Stimulated activated CD4-positive, alpha-beta T cell treated with anti-CD3 and anti-CD28 coated beads, Interleukin-1b, Interleukin-23, amount 100 ng/mL, for 1 hour (primary cell): Measurements from ENCODE around the gene LILRA5.
"Not testable (repeated sequence)": the region's sequence is repeated elsewhere in the genome, so short reads cannot be mapped to it uniquely, and the experiment has no call there.

Experiments used
- DNase-seq, 2 donors: peaks; one replicate each; pipeline ENCODE4 v3.0.0-alpha.2; 2020; ENCODE audit warnings: low read depth in 2 of 2

LILRA5 gene

DNA sequence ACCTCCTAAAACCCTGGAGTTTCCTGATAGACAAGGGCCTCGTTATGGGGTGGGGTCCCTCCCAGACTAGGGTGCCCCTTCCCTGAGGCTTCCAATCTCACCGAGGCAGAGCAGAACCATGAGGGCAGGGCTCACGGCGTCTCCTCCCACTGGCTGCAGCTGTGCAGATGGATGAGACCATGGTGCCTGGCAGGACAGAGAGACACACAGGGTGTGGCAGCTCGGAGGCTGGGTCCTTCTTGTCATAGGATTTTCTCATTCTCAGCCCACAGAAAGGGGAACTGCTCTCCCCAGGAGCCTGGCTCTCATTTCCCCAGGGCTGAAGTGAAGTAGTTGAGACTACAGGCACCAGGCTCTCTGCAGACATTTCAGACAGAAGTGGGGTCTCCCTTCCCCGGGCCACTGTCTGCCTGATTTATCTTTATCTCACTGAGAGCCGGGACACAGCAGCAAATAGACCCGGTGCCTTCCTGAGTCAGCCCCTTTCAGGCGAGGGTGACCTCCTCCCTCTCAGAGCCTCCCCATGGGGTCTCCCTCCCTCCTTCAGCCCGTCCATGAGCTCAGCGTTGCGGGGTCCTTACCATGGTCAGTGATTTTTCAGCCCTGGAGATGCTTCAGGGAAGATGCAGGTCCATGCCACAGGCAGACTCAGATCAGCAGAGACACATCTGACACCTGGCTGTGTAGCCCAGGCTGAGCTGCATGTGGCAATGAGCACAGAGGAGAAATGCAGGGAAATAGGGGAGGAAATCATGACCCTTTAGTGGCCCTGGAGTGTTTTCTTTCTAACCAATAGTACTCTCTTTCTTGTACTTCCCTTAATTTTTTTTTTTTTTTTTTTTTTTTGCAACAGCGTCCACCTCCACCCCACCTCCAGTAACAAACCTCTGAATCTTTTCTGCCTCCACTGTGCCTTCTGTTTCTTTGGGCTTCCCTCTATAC lies at the start of gene LILRA5:
LILRA5 (minus strand) TSS at position 731 of the 942 bp plus-strand sequence; CDS start at position 584, 147 bp downstream.
- no peak for DNase-seq

DNA sequence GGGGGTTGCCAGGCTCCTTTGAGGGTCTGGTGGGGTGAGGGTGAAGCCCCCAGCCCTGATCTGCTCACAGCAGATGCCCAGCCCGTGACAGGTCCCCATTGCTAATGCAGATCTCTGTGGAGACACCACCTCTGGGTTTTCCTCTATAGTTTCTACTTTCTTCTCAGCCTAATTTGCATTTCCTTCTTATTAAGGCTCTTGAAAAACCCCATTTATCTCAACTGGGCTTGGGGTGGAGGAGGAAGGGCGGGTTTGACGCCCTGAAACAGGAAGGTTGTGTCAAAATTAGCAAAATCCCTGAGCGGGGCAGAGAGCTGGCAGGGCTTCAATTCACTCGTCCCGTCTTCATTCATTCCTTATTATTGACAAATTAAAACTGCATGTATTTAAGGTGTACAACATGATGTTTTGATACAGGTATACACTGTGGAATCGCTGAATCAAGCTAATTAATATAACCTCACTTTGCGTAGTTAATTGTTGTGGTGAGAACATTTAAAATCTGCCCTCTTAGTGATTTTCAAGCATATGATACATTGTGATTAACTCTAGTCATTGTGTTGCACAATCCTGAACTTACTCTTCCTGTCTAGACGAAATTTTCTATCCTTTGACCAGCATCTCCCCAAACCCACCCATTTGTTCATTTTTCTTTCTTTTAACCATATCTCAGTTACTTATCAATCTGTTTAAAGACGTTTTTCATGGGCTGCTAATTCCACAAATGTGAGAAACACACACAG lies 48.9 kb upstream of the LILRA5 start:
- DNase-seq, result not testable (repeated sequence)

DNA sequence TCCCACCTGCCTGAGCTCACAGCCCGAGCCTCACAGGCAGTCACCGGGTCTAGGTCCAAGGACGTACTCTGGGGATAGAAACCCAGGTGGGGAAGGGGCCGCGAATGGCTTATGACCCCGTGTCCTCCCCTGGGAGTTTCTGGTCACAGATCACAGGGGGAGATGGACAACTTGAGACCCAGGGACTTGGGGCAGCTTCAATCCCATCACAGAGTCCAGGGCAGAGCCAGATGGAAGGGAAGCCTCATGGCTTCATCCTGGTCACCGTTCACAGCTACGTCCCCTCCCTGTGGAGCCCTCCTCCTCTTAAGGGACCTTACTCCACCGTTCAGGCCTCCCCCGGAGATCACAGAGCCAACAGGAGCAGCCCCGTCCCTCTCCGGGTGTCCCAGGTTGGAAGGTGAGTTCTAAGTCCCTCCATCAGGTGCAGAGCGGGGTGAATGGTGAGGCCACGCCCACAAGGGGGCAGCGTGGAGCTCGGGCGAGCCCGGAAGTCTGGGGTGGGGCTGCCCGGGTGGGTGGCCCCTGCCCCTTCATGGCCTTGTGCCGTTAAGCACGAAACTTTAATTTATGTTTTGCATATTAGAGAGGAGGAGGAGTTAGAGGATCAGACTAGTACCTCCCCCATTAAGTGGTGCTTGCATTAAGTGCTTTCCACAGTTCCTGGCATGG lies 46.3 kb upstream of the LILRA5 start:
- DNase-seq, result peak; percentile 40 to 58

DNA sequence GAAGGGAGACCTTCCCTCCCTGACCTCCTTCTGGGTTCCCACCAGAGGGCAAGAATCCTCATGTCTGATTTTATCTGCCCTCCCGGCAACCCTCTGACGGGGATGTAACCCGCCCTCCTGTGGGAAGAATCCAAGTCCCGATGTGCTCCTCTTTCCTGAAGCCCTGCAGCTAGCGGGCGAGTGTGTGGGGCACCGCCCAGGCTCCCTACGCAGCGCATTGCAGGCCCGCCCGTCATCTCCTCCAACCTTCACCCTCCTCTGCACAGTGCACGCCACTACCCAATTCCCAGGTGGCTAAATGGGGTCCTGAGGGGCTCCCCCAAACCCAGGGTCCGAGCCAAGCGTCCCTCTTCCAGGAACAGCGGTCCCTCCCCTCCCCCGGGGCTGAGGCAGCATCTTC lies 44.4 kb upstream of the LILRA5 start:
- DNase-seq, result no peak

DNA sequence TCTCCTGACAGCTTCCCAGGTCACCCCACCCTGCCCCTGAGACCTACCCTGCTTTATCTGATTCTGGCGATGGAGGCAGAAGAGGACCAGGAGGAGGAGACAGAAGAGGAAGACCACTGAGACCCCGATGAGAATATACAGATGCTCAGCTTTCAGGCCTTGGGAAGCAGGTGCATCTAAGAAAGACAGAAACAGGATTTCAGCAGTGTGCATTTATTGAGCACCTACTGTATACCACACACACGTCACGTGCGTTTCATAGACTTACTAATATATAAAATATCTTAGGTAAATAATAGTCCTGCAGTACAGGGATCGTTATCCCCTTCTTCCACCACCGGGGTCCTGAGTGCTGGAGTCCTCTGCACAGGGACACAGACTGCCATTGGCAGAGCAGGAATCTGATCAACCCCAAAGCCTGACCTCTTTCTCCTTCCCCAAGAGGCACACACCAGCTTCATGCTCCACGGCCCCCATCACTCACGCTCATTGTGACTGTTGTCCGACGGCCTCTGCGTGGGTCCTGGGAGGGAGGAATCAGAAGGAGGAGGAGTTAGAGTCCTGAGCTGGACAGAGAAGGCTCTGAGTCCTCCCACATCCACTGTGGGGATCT lies 43.6 kb upstream of the LILRA5 start:
- no peak for DNase-seq

DNA sequence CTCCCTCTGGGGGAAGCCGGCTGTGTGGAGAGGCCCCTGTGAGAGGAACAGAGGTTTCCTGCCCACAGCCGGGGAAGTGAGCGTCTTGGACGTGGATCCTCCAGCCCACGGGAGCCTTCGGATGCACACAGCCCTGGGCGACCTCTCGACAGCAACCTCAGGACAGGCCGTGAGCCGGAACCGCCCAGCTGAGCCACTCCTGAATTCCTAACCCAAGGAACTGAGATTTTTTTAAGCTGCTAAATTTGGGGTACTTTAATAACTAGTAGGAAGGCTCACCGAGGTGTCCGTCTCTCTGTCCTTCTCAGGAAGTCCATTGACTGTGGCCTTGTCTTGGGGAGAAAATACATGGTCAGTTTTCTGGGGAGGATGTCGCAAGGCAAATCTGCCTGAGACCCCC lies 42.7 kb upstream of the LILRA5 start:
- no peak for DNase-seq

DNA sequence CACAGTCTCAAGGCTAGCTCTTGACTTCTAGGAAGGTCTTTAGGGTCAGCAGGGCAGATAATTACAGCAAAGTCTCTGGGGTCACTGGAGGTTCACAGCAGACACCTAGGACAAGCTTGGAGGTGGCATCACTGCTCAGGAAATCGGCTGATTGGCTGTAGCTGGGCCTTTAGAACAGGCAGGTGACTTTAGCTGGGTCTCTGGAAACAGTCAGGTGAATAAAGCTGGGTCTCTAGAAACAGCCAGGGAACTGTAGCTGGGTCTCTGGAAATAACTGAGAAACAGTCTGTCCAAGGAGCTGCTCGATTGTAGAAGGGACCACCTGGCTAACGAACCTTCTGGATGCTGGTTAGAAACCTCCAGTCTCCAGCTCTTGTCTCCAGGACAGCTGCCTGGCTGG lies 41.8 kb upstream of the LILRA5 start:
- no peak for DNase-seq

DNA sequence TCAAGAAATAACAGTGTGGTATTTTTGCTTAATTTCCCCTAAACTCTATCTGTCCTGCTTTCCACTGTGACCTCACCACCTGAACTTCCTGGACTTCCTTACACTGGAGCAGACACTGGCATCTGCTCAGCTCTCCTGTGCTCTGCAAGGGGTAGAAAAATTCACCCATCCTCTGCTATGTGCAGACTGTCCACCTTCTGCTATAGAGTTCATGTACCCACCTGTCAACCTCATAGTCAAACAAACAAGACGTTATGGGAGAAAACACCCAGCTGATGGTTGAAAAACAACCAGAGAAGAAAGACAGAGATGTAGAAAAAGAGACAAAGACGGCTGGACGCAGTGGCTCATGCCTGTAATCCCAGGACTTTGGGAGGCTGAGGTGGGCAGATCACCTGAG lies 39.6 kb upstream of the LILRA5 start:
- DNase-seq, result no peak

DNA sequence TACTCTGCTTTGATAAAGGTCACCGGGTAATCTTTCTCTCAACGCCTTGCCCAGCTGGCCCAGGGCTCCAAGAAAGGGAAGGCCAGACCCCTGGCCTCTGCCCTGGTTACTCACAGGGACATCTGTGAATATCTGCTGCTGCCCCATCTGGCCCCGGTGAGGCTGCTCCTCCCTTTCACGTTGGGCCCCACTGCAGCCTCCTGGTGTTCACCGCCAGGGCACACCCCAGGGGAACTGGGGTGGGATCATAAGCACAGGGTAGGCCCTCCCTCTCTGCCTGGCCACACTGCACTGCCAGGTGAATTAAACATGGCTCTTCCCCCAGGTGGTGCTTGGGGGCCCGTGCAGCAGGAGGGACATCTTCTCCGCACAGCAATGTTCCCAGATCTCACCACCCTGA lies 39.1 kb upstream of the LILRA5 start:
- DNase-seq, result no peak

DNA sequence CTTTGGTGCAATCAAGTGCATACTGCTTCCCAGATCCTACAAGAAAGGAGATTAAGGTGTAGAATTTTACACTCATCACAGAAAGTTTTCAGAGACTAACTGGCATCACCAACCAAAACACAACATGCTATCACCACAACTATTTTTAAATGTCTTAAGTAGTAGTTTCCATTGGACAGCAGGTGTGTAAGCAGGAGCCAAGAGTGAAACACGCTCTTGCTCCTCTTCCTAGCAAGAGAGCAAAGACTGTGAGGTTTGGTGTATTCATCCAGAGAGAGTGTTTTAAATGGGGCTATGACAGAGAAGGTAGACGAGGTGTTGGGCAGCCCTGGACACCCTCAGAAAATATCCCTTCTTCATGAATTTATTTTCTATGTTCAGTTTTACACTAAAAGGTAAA lies 38.5 kb upstream of the LILRA5 start:
- no peak for DNase-seq

DNA sequence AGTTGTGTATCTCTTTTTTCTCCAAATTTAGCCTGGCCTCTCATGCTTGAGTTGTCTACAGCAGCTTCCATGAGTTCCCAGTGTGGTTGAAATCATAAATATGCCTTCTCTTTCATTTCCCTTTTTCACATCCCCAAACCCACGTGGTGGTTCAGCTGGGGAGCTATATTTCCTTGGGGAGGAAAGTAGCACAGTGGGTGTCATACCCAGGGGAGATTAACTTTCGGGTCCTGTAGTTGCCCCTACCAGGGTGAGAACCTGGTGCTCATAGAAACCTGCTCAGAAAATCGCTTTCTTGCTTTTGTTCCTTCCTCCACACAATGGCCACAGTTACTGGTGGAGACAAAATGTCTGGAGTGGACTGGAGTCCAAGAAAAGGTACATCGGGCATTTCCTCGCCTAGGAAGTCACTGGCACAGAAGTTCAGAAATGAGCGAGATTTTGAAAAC lies 33.0 kb upstream of the LILRA5 start:
- no peak for DNase-seq

DNA sequence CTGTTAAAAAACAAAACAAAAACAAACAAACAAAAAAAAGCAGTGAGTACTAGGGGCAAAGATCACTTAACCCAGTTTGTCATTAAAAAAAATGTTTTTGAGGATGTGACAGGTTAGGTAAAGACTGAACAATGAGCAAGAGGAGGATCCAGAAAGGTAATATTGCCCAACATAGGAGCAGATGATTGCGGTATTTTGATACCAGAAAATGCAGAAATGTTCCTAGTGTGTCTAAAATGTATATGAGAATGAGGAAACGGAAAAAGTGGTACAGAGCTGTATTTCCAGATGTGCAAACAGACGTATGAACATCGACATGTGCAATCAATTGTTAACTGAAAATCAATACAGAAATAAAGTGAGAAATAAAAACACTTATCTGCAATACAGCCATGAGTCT lies 30.9 kb upstream of the LILRA5 start:
- no peak for DNase-seq

DNA sequence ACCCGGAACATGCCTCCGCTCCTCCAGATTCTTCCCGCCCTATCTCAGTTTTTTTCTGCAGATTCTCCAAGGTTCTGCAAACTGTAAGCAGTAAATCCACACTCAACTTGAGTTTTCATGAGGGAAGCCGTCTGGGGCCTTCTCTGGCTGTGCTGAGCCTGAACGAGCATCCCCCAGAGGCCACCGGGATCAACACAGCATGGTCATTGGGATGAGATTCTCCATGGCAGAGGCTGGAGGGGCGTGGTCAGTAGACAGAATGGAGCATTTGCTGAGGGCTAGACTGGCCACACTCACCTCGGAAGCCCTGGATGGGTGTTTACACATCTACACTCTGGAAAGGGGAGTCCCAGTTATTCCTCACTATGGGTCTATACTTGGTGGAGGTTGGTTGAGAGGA lies 28.3 kb upstream of the LILRA5 start:
- no peak for DNase-seq

DNA sequence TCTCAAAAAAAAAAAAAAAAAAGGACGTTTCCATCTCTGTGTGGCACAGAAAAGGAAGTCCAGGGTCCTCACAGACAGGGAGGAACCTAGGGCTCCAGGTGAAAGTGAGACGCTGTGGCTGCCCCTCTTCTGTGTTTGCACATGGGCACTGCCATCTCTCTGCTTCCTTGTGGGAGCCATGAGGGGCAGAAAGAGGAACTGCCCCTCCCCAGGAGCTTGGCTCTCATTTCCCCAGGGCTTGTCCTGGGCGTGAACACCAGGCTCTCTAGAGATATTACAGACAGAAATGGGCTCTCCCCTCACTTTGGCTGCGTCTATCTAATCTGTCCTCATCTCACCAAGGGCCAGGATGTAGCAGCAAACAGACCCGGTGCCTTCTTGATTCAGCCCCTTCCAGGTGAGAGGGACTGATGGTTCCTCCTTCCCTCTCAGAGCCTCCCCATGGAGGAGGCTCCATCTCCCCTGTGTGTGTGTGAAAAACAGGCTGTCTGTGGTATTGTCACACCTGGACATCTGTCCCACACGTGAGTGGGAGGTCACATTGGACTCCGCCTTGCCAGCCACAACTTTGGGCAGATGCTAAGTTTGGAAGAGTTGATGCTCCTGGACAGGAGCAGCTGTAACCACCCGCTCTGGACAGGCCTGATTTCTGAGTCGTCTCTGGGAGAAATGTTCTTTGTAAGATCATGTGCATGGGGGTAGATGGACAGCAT lies 26.8 kb upstream of the LILRA5 start:
- DNase-seq, result no peak

DNA sequence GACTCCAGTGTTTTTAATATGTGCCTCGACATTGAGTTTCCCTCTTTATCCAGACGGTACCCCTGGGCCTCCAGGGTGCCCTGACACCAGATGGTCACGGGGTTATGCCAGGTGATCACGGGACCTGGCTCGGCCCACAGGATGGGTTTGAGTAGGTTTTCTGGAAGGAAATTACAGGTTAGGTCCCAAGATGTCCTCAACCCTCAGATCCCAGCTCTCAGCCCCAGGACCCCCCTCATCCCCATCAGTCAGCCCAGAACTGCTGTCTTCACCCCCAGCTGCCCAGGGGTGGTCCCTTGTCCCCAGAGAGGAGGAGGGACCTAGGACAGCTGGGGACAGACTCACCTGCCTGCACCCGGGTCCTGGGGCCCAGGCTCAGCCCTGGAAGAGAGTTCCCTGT lies 25.6 kb upstream of the LILRA5 start:
- DNase-seq, result no peak

DNA sequence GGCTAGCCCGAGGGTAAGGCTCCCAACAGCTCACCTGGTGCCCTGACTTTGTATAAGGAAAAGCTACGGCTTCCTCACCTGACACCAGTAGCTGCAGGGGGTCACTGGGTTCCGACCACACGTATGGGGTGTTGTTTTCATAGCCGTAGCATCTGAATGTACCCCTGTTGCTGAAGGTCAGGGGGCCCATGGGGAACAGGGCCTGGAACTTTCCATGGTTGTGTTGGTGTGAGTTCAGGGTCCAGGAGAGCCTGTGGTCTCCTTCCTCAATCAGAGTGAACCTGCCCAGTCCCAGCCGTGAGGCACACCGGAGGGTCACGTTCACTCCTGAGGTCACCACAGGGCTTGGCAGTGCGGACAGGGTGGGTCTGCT lies 24.9 kb upstream of the LILRA5 start:
- DNase-seq, result no peak

DNA sequence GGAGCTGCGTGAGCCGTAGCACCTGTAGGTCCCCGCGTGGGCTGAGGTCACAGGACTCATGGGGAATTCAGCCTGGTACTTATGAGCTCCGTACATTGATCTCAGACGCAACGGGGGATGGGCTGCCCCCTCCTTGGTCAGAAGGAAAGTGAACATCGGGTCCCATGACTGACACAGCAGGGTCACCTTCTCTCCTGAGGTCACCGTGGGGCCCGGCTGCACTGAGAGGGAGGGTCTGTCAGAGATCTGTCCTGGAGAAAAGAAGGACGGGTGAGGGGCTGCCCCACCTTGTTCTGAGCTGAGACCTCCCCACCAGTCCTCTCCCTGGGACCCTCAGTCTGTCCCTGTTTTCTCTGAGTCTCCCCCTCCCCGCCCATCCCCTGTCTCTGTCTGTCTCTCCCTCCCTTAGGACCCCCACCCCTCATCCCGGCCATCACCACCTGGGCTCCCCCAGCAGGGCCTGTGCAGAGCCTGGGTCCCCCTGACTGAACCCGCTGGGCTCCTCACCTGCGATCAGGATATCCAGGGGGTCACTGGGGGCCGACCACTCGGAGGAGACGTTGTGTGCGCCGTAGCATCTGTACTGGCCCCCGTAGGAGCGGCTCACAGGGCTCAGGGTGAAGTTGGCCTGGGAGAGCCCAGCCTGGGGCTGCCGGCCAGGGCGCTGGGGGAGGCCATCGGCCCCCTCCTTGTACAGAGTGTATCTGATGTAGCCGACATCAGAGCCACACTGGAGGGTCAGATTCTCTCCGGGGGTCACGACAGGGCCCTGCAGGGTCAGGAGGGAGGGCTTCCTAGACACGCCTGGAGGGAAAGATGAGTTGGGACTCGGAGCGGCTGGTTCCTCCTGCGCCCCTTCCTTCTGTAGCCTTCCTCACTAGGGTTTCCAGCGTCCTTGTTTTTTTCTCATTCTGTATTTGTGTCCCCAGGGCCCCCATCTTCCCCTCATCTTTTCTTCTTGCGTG lies 24.2 kb upstream of the LILRA5 start:
- DNase-seq, result no peak

DNA sequence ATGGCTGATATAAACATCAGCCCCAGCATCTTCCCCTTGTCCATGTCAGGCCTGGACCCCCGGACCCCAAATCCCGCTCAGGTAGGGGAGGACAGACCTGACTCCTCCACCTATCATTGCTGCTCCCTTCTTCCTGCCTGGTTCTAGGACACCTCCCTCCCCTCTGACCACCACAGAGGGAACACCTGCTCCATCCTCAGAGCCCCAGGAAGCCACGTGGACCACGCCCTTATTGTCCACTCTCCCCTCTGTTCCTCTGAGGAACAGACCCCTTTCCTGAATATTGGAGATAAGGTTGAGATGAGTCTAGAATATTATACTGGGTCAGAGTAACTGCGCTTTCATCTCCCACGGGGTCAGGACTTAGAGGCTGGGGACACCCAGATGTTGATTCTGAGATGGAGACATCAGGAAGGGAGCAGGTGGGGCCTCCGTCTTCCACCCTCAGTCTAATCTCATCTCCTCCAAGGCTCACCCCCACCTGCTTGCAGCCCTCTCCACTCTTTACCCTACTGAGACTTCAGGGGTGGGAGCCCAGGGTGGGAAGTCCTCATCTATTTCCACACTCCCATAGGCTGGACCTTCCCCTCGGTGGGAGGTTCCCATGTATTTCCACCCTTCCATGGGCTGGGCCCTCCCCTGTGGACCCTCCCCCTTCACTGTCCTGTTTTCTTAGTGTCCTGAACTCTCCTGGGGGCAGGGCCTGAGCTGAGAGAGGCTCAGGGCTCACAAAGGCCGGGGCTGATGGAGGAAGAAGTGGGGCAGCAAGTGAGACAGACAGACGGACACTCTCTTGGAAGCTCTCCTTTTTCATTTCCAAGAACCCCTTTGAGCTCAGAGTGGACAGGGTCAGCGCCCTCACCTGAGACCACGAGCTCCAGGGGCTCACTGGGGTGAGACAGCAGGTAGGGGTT lies 23.3 kb upstream of the LILRA5 start:
- no peak for DNase-seq

DNA sequence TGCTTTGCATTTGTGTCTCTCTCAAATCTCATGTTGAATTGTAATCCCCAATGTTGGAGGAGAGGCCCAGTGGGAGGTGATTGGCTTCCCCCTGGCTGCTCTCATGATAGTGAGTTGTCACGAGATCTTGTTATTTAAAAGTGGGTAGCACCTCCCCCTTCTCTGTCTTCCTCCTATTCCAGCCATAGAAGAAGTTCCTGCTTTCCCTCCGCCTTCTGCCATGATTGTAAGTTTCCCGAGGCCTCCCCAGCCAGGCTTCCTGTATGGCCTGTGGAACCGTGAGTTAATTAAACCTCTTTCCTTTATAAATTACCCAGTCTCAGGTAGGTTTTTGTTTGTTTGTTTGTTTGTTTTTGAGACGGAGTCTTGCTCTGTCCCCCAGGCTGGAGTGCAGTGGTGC lies 22.2 kb upstream of the LILRA5 start:
- no peak for DNase-seq
